Renal cortex interstitium (tissue), 11 donors: Measurements from ENCODE around the gene AP1G2. TPM values are rescaled to one million over a fixed set of nuclear protein-coding genes. Genes with fewer than 3 reads are reported as not detected.
A peak's percentile ranks its signal among the peaks of the same experiment; 100 is the strongest.
"Not testable (repeated sequence)": the region's sequence is repeated elsewhere in the genome, so short reads cannot be mapped to it uniquely, and the experiment has no call there.

ENCODE experiments used
- DNase-seq, 11 donors: peaks; one replicate each; pipeline ENCODE4 v3.0.0-alpha.2; 2013; ENCODE audit warnings: low read depth in 9 of 11, low spot score in 4 of 11; ENCODE audit errors: extremely low read depth in 1 of 11
- polyA plus RNA-seq, 3 donors: library from polyadenylated mRNA; unstranded; fragments of 120-200 nt; gene quantifications; one replicate each; pipeline ENCODE4 v1.2.1, GENCODE V29; 2013; ENCODE audit not compliant: insufficient read length in 3 of 3

The AP1G2 gene
- polyA plus RNA-seq, 3 donors = 66.5 to 121 (median 75.3) TPM

GRCh38 chr14:23603103-23603502 lies 35.5 kb upstream of the AP1G2 start:
- DNase-seq = no peak

GRCh38 chr14:23602181-23603095 lies 34.8 kb upstream of the AP1G2 start:
- no peak for DNase-seq

- no peak for DNase-seq
Measured at GRCh38 chr14:23601845-23602180, 34.2 kb upstream of the AP1G2 start.

- no peak for DNase-seq
Measured at GRCh38 chr14:23601424-23601823, 33.8 kb upstream of the AP1G2 start.

- no peak for DNase-seq
Measured at GRCh38 chr14:23600806-23601205, 33.2 kb upstream of the AP1G2 start.

GRCh38 chr14:23600322-23600707 lies 32.7 kb upstream of the AP1G2 start:
- DNase-seq = no peak

- not testable (repeated sequence) for DNase-seq
Measured at GRCh38 chr14:23594191-23594590, 26.6 kb upstream of the AP1G2 start.

- DNase-seq = no peak
Measured at GRCh38 chr14:23590198-23590597, 22.6 kb upstream of the AP1G2 start.

GRCh38 chr14:23589606-23590005 lies 22.0 kb upstream of the AP1G2 start:
- no peak for DNase-seq

- DNase-seq = peak; percentile 74 to 91 (median 85)
Measured at GRCh38 chr14:23588884-23589598, 21.4 kb upstream of the AP1G2 start.

GRCh38 chr14:23584527-23585203 lies 17.1 kb upstream of the AP1G2 start:
- DNase-seq = not testable (repeated sequence)

- not testable (repeated sequence) for DNase-seq
Measured at GRCh38 chr14:23583761-23584526, 16.4 kb upstream of the AP1G2 start.

- DNase-seq = no peak
Measured at GRCh38 chr14:23582906-23583760, 15.5 kb upstream of the AP1G2 start.

- no peak for DNase-seq
Measured at GRCh38 chr14:23580948-23581281, 13.3 kb upstream of the AP1G2 start.

GRCh38 chr14:23580152-23580926 lies 12.7 kb upstream of the AP1G2 start:
- DNase-seq = no peak

GRCh38 chr14:23579739-23580138 lies 12.1 kb upstream of the AP1G2 start:
- no peak for DNase-seq

- DNase-seq = no peak
Measured at GRCh38 chr14:23579311-23579630, 11.7 kb upstream of the AP1G2 start.
